HG02870 (cell line): ENCODE results near the gene CAPN7.

Experiments
- ATAC-seq: cut with Tn5 transposase; IDR thresholded peaks from one replicate; pipeline ENCODE4 v1.9.1; 2021; ENCODE audit warnings: mild to moderate bottlenecking, moderate library complexity; ENCODE audit not compliant: unreplicated experiment

The CAPN7 gene

DNA sequence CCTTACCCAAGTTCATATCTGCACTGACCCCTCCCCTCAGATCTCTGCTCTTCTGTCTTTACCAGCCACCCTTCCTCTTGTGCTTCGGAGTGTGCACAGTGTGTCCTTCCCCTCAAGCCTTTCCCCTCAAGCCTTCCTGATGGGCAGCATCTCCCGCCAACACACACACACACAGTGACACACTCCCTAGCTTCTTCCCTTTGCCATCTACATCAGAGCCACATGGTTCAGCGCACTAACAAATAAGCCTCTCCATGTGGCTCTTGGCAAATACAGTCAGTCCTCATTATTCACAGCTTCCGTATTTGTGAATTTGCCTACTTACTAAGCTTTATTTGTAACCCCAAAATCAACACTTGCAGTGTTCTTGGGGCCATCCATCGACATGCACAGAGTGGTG is 88.9 kb downstream of the CAPN7 start:
- no peak for ATAC-seq

DNA sequence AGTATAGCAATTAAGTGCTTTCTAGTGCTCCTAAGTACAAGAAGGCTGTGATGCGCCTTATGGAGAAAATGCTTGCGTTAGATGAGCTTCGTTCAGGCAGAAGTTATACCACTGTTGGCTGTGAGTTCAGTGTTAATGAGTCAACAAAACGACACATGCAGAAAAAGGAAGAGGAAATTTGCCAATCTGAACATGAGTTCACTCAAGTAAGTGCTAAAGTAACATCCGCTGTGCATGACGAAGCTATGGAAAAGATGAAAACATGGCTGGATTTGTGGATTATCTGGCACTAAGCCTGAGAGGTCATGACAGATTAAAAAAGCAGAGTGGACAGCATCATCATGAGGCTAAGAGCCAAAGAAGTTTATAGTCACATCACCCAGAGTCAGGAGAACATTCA is 89.5 kb downstream of the CAPN7 start:
- ATAC-seq, result no peak

DNA sequence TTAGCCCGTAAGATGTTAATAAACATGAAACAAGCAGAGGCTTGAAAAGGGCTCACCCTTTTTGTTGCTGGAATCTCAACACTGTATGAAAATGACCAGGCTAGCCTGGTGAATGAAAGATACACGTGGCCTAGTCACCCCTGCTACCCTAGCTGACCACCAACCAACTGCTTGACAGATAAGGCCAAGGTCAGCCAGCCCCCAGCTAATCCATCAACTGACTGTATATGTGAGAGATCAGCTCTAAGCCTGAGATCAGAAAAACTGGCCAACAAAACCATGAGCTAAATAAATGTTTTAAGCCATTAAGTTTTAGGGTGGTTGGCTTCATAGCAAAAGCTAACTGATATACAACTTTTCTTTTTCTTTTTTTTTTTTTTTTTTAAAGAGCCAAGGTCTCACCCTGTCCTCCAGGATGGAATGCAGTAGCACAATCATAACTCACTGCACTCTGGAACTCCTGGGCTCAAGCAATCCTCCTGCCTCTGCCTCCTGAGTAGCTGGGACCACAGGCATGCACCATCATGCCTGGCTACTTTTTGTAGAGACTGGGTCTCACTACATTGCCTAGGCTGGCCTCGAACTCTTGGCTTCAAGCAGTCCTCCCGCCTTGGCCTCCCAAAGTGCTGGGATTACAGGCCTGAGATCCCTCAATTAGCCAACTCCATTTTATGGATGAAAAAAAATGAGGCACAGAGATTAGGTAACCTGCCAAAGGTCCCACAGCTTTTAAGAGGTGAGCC is 91.7 kb downstream of the CAPN7 start:
- no peak for ATAC-seq

DNA sequence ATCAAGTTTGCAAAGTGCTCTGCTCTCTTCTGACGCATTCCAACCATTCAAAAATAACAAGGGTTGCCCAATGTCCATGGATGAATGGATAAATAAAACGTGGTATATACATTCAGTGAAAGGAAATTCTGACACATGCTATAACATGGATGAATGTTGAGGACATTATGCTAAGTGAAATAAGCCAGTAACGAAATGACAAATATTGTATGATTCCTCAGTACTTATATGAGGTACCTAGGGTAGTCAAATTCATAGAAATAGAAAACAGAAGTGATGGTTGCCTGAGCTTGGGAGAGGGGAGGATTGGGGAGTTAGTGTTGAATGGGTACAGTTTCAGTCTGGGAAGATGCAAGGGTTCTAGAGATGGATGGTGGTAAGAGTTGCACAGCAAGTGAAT is 92.5 kb downstream of the CAPN7 start:
- ATAC-seq, result no peak

DNA sequence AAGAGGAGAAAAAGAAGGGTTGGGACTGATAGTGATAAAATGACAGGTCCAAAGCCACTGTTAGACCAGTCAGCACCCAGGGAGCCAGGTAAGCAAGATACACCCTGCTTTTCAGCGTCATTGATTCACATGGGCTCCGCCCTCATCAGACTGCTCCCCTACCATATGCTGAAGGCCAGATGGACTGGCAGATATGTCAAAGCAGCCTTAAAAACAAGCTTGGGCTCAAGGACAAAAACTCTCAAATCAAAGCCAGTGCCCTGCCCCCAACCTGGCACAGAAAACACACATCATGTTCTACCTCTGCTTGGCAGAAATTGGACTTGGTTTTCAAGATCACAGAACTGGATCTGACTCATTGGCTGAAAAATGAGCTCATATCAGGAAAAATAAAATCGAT is 93.0 kb downstream of the CAPN7 start:
- no peak for ATAC-seq

DNA sequence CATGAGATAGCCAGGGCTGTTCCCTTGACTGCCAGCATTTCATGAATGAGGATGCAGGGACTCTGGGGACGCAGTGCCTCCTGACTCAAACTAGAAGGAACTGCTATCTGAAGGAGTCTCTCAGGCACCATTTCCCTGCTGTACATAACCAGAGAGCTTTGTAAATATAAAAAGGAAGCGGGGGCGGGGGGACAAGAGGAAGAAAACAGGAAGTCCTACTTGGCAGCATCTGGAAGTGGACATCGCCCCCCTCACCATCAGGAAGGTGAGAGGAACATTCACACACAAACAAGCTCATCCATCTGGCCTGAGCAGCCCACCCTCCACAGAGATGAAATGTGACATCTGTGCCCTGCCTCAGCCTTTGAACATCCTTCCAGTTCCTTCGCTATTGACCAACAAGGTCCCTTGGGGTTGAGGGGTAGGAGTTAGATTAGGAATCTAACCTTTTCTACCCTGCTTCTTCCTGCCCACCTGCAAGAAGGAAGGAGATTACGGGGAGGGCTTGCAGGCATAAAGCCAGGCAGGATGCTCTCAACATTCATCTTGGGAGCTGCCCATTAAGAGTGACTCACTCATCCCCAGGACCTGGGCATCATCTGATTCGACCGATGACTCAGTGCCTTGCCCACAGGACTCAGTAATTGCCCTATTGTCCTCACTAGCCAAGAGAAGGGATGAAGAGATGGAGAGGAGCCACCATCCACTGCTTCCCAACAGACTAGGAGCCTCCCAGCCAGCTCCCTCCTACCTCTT is 94.5 kb downstream of the CAPN7 start:
- ATAC-seq, result no peak

DNA sequence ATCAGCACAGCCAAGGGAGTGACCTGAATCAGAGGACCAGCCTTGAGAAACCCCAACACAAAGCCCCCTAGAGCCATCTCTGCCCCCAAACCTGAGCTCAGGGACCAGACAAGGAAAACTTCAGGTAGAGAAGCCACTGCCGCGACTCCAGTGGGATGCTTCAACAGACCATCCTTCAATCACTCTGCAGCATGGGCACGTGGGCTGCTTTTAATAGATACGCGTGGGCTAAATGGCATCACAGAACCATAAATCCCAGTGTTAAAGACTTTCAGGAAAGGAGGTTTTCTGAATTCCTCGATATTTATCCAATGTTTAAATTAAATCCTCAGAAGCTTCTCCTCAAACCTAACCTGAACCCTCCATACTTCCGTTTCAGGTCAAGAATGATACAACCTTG is 95.7 kb downstream of the CAPN7 start:
- no peak for ATAC-seq
